H1 (cell line): ENCODE measurements around the gene MEGF11. TPM values are rescaled to one million over a fixed set of nuclear protein-coding genes. Genes with fewer than 3 reads are reported as not detected.

Experiments used
- CTCF ChIA-PET: fragments of 300-600 bp; sonication (Branson Sonifier 250); formaldehyde crosslinking; loops from one replicate; lab custom pipeline; 2021; ENCODE audit not compliant: partially characterized antibody; lab: Charles Lee
- POLR2A ChIA-PET: fragments of 300-600 bp; sonication (Branson Sonifier 250); formaldehyde crosslinking; loops from one replicate; lab custom pipeline; 2021; ENCODE audit warnings: inconsistent platforms; ENCODE audit not compliant: partially characterized antibody; lab: Charles Lee
- DNase-seq, 2 experiments: peaks; one replicate each; pipeline versions ENCODE4 v3.0.0 to v3.0.0-alpha.2; 2010 to 2022; ENCODE audit warnings: low spot score in 2 of 2, low read depth in 1 of 2, mixed read lengths in 1 of 2
- FAIRE-seq: peaks from 2 replicates; lab custom pipeline; 2011; peaks lifted over from hg19 to GRCh38; lab: Jason Lieb, UNC
- H2AFZ ChIP-seq: 2 replicates; pipeline ENCODE4 v1.8.1; 2012; ENCODE audit warnings: low read length, inconsistent platforms
- H2AK5ac ChIP-seq: 2 replicates; pipeline ENCODE4 v1.6.1; 2013; ENCODE audit warnings: low read depth, low read length
- H2BK120ac ChIP-seq: replicated peaks from 2 replicates; pipeline ENCODE3; 2013; ENCODE audit warnings: low read depth, low read length, inconsistent platforms
- H2BK12ac ChIP-seq: 2 replicates; pipeline ENCODE4 v1.6.1; 2013; ENCODE audit warnings: low read depth, low read length
- H2BK15ac ChIP-seq: 2 replicates; pipeline ENCODE4 v1.6.1; 2013; ENCODE audit warnings: low read length
- H2BK20ac ChIP-seq: 2 replicates; pipeline ENCODE4 v1.6.1; 2013; ENCODE audit warnings: low read length
- H2BK5ac ChIP-seq: 2 replicates; pipeline ENCODE4 v1.6.1; 2013; ENCODE audit warnings: low read depth, low read length
- H3K14ac ChIP-seq: 2 replicates; pipeline ENCODE4 v1.6.1; 2013; ENCODE audit warnings: inconsistent platforms; ENCODE audit not compliant: insufficient read length
- H3K18ac ChIP-seq: 2 replicates; pipeline ENCODE4 v1.6.1; 2013; ENCODE audit warnings: low read length; ENCODE audit errors: extremely low read depth
- H3K23ac ChIP-seq: 2 replicates; pipeline ENCODE4 v1.6.1; 2013; ENCODE audit warnings: inconsistent platforms; ENCODE audit not compliant: insufficient read length
- H3K23me2 ChIP-seq: 2 replicates; pipeline ENCODE4 v1.6.1; 2013; ENCODE audit warnings: low read depth, low read length
- H3K27ac ChIP-seq: 2 replicates; pipeline ENCODE4 v1.6.1; 2011; ENCODE audit warnings: low read depth, low read length, inconsistent platforms
- H3K27me3 ChIP-seq, 4 experiments: replicated peaks in 1 of 4; 1 replicate in 1 of 4; 2 replicates in 3 of 4; pipeline versions ENCODE4 v1.6.1 to v1.8.1; 2011 to 2013; ENCODE audit warnings: low read length in 3 of 4, mild to moderate bottlenecking in 3 of 4, inconsistent platforms in 2 of 4, mixed read lengths in 2 of 4, moderate library complexity in 1 of 4; ENCODE audit not compliant: control insufficient read depth in 3 of 4, insufficient read depth in 3 of 4; ENCODE audit errors: extremely low read depth in 1 of 4
- H3K36me3 ChIP-seq, 4 experiments: 2 replicates each; pipeline versions ENCODE4 v1.6.1 to v1.8.1; 2011 to 2013; ENCODE audit warnings: mild to moderate bottlenecking in 4 of 4, low read length in 3 of 4, moderate library complexity in 2 of 4, control low read depth in 1 of 4, inconsistent platforms in 1 of 4; ENCODE audit not compliant: insufficient read depth in 4 of 4, control insufficient read depth in 2 of 4
- H3K4ac ChIP-seq: replicated peaks from 2 replicates; pipeline ENCODE3; 2013; ENCODE audit warnings: low read length, low read depth, mixed read lengths, inconsistent platforms; ENCODE audit not compliant: insufficient read length
- H3K4me1 ChIP-seq, 4 experiments: replicated peaks in 1 of 4; 1 replicate in 1 of 4; 2 replicates in 3 of 4; pipeline versions ENCODE4 v1.6.1 to v1.8.1; 2011 to 2013; ENCODE audit warnings: low read length in 3 of 4, inconsistent platforms in 2 of 4, mixed read lengths in 1 of 4; ENCODE audit not compliant: insufficient read depth in 4 of 4, control insufficient read depth in 3 of 4
- H3K4me2 ChIP-seq, 2 experiments: 2 replicates each; pipeline versions ENCODE4 v1.6.1 to v1.8.1; 2011 to 2013; ENCODE audit warnings: low read depth in 2 of 2, low read length in 2 of 2, control low read depth in 1 of 2, inconsistent platforms in 1 of 2, mild to moderate bottlenecking in 1 of 2; ENCODE audit not compliant: insufficient read depth in 1 of 2
- H3K4me3 ChIP-seq, 4 experiments: fragments of 200-600, 300-600 bp in 1 of 4; sonication (generic), shearing (Covaris generic), sonication (Bioruptor Twin) in 1 of 4; 2 replicates each; pipeline versions ENCODE4 v1.5.1 to v1.8.1; 2011 to 2016; ENCODE audit warnings: low read length in 4 of 4, low read depth in 3 of 4, control low read depth in 2 of 4, inconsistent platforms in 2 of 4, mild to moderate bottlenecking in 2 of 4, mixed read lengths in 1 of 4, moderate library complexity in 1 of 4; ENCODE audit not compliant: insufficient read depth in 2 of 4; ENCODE audit errors: extremely low read depth in 1 of 4
- H3K56ac ChIP-seq: replicated peaks from 2 replicates; pipeline ENCODE3; 2013; ENCODE audit warnings: low read depth, mild to moderate bottlenecking, mixed read lengths, low read length, inconsistent platforms; ENCODE audit not compliant: insufficient read length
- H3K79me1 ChIP-seq: 2 replicates; pipeline ENCODE4 v1.6.1; 2013; ENCODE audit warnings: low read depth, low read length, control low read depth
- H3K79me2 ChIP-seq, 2 experiments: 2 replicates each; pipeline versions ENCODE4 v1.6.1 to v1.8.1; 2012 to 2013; ENCODE audit warnings: low read length in 2 of 2, mild to moderate bottlenecking in 2 of 2, inconsistent platforms in 1 of 2; ENCODE audit not compliant: insufficient read depth in 2 of 2, control insufficient read depth in 1 of 2
- H3K9ac ChIP-seq, 4 experiments: replicated peaks in 1 of 4; 1 replicate in 1 of 4; 2 replicates in 3 of 4; pipeline versions ENCODE4 v1.6.1 to v1.8.1; 2011 to 2013; ENCODE audit warnings: low read depth in 3 of 4, low read length in 3 of 4, control low read depth in 2 of 4, mild to moderate bottlenecking in 2 of 4, moderate library complexity in 2 of 4, inconsistent platforms in 1 of 4; ENCODE audit errors: extremely low read depth in 1 of 4
- H3K9me3 ChIP-seq, 2 experiments: 2 replicates each; pipeline versions ENCODE4 v1.6.1 to v1.8.1; 2012 to 2013; ENCODE audit warnings: mild to moderate bottlenecking in 2 of 2, moderate library complexity in 2 of 2, control low read depth in 1 of 2, inconsistent platforms in 1 of 2, low read depth in 1 of 2, low read length in 1 of 2, mixed read lengths in 1 of 2; ENCODE audit not compliant: insufficient read depth in 2 of 2
- H4K20me1 ChIP-seq, 2 experiments: replicated peaks in 1 of 2; 2 replicates each; pipeline versions ENCODE3 to v1.8.1; 2011 to 2013; ENCODE audit warnings: inconsistent platforms in 2 of 2, low read length in 2 of 2, mild to moderate bottlenecking in 1 of 2; ENCODE audit not compliant: insufficient read depth in 2 of 2, control insufficient read depth in 1 of 2
- H4K5ac ChIP-seq: 2 replicates; pipeline ENCODE4 v1.6.1; 2013; ENCODE audit warnings: low read length, low read depth, mixed read lengths, inconsistent platforms; ENCODE audit not compliant: insufficient read length
- H4K8ac ChIP-seq: 2 replicates; pipeline ENCODE4 v1.8.0; 2013; ENCODE audit warnings: mild to moderate bottlenecking, moderate library complexity, low read length, inconsistent platforms; ENCODE audit not compliant: insufficient read depth; ENCODE audit errors: extremely low read depth
- H4K91ac ChIP-seq: replicated peaks from 2 replicates; pipeline ENCODE3; 2013; ENCODE audit warnings: low read length, mixed read lengths, inconsistent platforms; ENCODE audit not compliant: insufficient read length
- ASH2L ChIP-seq: fragments of 200-600, 300-600 bp; sonication (generic); IDR thresholded peaks from one replicate; pipeline ENCODE4 v1.7.1; 2017; ENCODE audit warnings: low read length
- HDAC6 ChIP-seq: IDR thresholded peaks from one replicate; pipeline ENCODE4 v1.7.1; 2012; ENCODE audit warnings: low read depth, mild to moderate bottlenecking, inconsistent platforms, low read length, moderate library complexity
- JUN ChIP-seq: IDR thresholded peaks from 2 replicates; pipeline ENCODE4 v1.6.1; 2011; ENCODE audit warnings: low read depth, mild to moderate bottlenecking, improper control_type of control experiment, low read length
- JUND ChIP-seq: IDR thresholded peaks from 2 replicates; pipeline ENCODE4 v1.6.1; 2011; ENCODE audit warnings: mild to moderate bottlenecking, improper control_type of control experiment, low read length
- KDM1A ChIP-seq: fragments of 200-600, 300-600 bp; sonication (generic); IDR thresholded peaks from 2 replicates; pipeline ENCODE4 v1.7.1; 2016; ENCODE audit warnings: mild to moderate bottlenecking, low read length, borderline replicate concordance
- KDM5A ChIP-seq: fragments of 200-600 bp; IDR thresholded peaks from 2 replicates; pipeline ENCODE4 v1.7.1; 2012; ENCODE audit warnings: mild to moderate bottlenecking, low read length, inconsistent platforms, mixed read lengths
- RBBP5 ChIP-seq: IDR thresholded peaks from 2 replicates; pipeline ENCODE4 v1.7.1; 2012; ENCODE audit warnings: low read depth, mild to moderate bottlenecking, inconsistent platforms, low read length, moderate library complexity, borderline replicate concordance
- SIX5 ChIP-seq: IDR thresholded peaks from 2 replicates; pipeline ENCODE4 v1.6.1; 2011; ENCODE audit warnings: mild to moderate bottlenecking, low read depth, low read length
- SP2 ChIP-seq: IDR thresholded peaks from 2 replicates; pipeline ENCODE4 v1.6.1; 2012; ENCODE audit warnings: mild to moderate bottlenecking, low read length, inconsistent platforms
- TBP ChIP-seq: IDR thresholded peaks from 2 replicates; pipeline ENCODE4 v1.6.1; 2011; ENCODE audit warnings: low read depth, low read length, improper control_type of control experiment
- TCF12 ChIP-seq: IDR thresholded peaks from 2 replicates; pipeline ENCODE4 v1.6.1; 2011; ENCODE audit warnings: low read depth, mild to moderate bottlenecking, low read length
- WGBS, 2 experiments: shearing (Covaris generic) in 1 of 2; methylation state at CpG; one replicate each; pipeline versions ENCODE4 v1.1.6 to v1.1.7; 2013 to 2015; ENCODE audit warnings: low lambda C conversion rate in 2 of 2, mixed read lengths in 2 of 2, inconsistent platforms in 1 of 2, low coverage in 1 of 2, missing lambda C conversion rate in 1 of 2; ENCODE audit not compliant: insufficient replicate concordance in 2 of 2, insufficient coverage in 1 of 2, insufficient read length in 1 of 2; ENCODE audit errors: extremely low coverage in 1 of 2, missing lambda C conversion rate in 1 of 2; 5-methylcytosine and 5-hydroxymethylcytosine counted together
- polyA plus RNA-seq, 7 experiments: library from polyadenylated mRNA; depleted of rRNA in 3 of 7; stranded (reverse) in 5 of 7; unstranded in 2 of 7; fragments of >200 nt in 5 of 7; fragments of 200-250 nt in 2 of 7; gene quantifications; 1 replicate in 5 of 7; 2 replicates in 1 of 7; 4 replicates in 1 of 7; pipeline versions ENCODE4 v1.2.1 to v1.2.3, GENCODE V29; 2011 to 2013; ENCODE audit warnings: missing spikeins in 2 of 7, mixed read lengths in 2 of 7
- total RNA-seq: library from RNA; stranded (reverse); fragmentation: NEBNext Ultra II Directional; extraction: Animal tissue kit (Norgen Biotek cat#: 25700); gene quantifications from 2 replicates; pipeline ENCODE4 v1.2.1, GENCODE V29; 2021

The MEGF11 gene
- total and polyA plus RNA-seq, 2 of the 8 experiments (the other 6 are each of a cell fraction or from before 2014, with no cell fraction given) = 4.4 to 4.8 TPM

- H3K4me3 ChIP-seq = peak overlapping the region; percentile 85 to 99 (median 92)
- no peak overlapping the region for H3K4ac ChIP-seq
- H3K56ac ChIP-seq = no peak overlapping the region
- no peak overlapping the region for H3K23ac ChIP-seq
- peaks cover 2% of the 10 kb centered on the region; the same call in 1 of the 2 replicates for H3K79me1 ChIP-seq
- ChIA-PET POLR2A (interaction anchor here (1.0 to 2.6 kb wide), 2 partner anchors 111 to 260 kb away, joined by 3 to 19 read pairs; partner anchors contain the start of gene INTS14), CTCF (interaction anchor here (1.0 to 1.7 kb wide), 3 partner anchors 52 to 260 kb away, joined by 3 to 7 read pairs (median 4); partner anchors contain the start of gene INTS14)
- peak overlapping the region in 2 of 4 experiments; percentile 73 to 94; a peak in 4 of 7 replicates for H3K9ac ChIP-seq
- H3K4me2 ChIP-seq = peak overlapping the region; percentile 87 to 89
- H3K36me3 ChIP-seq = peaks cover 0 to 3% (median 0%) of the 10 kb centered on the region in 4 experiments; a peak in 2 of 8 replicates
- H2BK15ac ChIP-seq = no peak overlapping the region
- H3K23me2 ChIP-seq = peaks cover 6% of the 10 kb centered on the region; the same call in 1 of the 2 replicates
- H3K4me1 ChIP-seq = peaks cover 0 to 2% (median 0%) of the 10 kb centered on the region in 4 experiments; a peak in 2 of 7 replicates
- WGBS, 2 experiments = 65% methylated on average over 2 of the region's 2 CpGs; no CpG with 5 or more reads in 1 of the 2 experiments
- DNase-seq (no peak), FAIRE-seq (no peak)
- H4K5ac ChIP-seq = no peak overlapping the region
- no peak overlapping the region for H4K91ac ChIP-seq
- no peak overlapping the region for H2BK120ac ChIP-seq
- H4K8ac ChIP-seq = no peak overlapping the region
- H3K27ac ChIP-seq = no peak overlapping the region
- H3K18ac ChIP-seq = no peak overlapping the region
- no peak overlapping the region for H2BK12ac ChIP-seq
- TF ChIP-seq HDAC6 = no peak
- no peak for TF ChIP-seq RBBP5
- no peak for TF ChIP-seq JUND
- TF ChIP-seq KDM1A = no peak
- TF ChIP-seq TBP = no peak
- TF ChIP-seq TCF12 = no peak
- TF ChIP-seq SP2 = no peak
- no peak for TF ChIP-seq ASH2L
- TF ChIP-seq SIX5 = no peak
- TF ChIP-seq JUN = no peak
- no peak for TF ChIP-seq KDM5A
- no peaks in the 10 kb centered on the region for H3K9me3 ChIP-seq
- H4K20me1 ChIP-seq = peaks cover 5 to 6% of the 10 kb centered on the region in 2 experiments
- no peak overlapping the region for H3K14ac ChIP-seq
- H2AK5ac ChIP-seq = no peak overlapping the region
- H3K27me3 ChIP-seq = no peaks in the 10 kb centered on the region
- H3K79me2 ChIP-seq = peaks cover 7 to 62% of the 10 kb centered on the region in 2 experiments
- H2AFZ ChIP-seq = no peak overlapping the region
- no peak overlapping the region for H2BK5ac ChIP-seq
- no peak overlapping the region for H2BK20ac ChIP-seq
Measured at GRCh38 chr15:65870889-65871533, 382.5 kb downstream of the MEGF11 start.
